Measurements from ENCODE around the gene PIWIL4. TPM values are rescaled to one million over a fixed set of nuclear protein-coding genes. Genes with fewer than 3 reads are reported as not detected.

Gene PIWIL4
- polyA plus RNA-seq, 1 experiment, result 1.0 TPM

DNA sequence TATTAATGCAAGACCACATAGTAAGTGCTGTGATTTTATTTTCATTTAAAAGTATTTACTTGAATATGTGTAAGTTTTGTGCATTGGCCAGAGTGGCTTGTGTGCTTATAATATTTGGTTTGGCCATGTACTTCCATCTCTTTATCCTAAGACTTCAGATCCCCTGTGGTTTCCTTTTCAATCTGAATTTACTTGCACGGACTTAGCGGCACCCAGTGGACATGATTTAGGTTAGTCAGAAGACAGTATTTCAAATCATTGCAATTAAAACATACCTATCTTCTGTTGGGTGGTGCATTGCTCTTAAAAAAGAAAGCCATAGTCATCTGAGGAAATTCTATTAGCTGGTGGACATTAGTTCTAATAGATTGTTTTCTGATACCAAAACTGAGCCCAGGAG lies 30.7 kb downstream of the PIWIL4 start:
- POLR2A ChIA-PET, result no interaction called here

DNA sequence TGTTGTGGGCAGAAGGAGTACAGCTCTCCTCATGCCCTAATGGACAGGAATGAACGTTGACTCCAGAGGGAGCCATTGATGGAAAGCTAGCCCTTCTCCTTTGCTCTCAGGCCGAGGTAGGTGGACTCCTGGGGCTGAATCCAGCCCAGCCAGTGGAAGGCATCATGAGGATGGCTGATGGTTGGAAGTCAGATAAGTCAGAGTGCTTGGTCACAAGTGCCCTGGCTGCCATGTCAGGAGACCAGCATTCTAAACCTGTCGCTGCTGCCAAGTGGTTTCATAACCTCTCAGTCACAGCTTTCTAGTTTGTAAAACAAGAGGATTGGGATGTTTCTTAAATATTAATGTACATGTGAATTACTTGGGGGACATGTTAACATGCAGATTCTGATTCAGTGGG lies 32.3 kb downstream of the PIWIL4 start:
- ChIA-PET CTCF (interaction anchor here (2.4 kb wide), 1 partner anchor 80 kb away, joined by 14 read pairs; no protein-coding TSS in a partner anchor), POLR2A (interaction anchor here (0.6 kb wide), 1 partner anchor 45 kb away, joined by 8 read pairs; no protein-coding TSS in a partner anchor)
- H3K4me3 ChIP-seq (ENCODE audit: low read depth, low read length), result no peak overlapping the region
- H3K27me3 ChIP-seq (ENCODE audit: control insufficient read depth, insufficient read depth, low read length), result no peaks in the 10 kb centered on the region
- no peaks in the 10 kb centered on the region for H3K9me3 ChIP-seq (ENCODE audit: control insufficient read depth, insufficient read depth, low read length)
- no peak for DNase-seq (ENCODE audit: low read depth, low spot score)
- TF ChIP-seq, protein P1, sequence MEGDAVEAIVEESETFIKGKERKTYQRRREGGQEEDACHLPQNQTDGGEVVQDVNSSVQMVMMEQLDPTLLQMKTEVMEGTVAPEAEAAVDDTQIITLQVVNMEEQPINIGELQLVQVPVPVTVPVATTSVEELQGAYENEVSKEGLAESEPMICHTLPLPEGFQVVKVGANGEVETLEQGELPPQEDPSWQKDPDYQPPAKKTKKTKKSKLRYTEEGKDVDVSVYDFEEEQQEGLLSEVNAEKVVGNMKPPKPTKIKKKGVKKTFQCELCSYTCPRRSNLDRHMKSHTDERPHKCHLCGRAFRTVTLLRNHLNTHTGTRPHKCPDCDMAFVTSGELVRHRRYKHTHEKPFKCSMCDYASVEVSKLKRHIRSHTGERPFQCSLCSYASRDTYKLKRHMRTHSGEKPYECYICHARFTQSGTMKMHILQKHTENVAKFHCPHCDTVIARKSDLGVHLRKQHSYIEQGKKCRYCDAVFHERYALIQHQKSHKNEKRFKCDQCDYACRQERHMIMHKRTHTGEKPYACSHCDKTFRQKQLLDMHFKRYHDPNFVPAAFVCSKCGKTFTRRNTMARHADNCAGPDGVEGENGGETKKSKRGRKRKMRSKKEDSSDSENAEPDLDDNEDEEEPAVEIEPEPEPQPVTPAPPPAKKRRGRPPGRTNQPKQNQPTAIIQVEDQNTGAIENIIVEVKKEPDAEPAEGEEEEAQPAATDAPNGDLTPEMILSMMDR (IDR thresholded peaks at IDR 0.05; ENCODE audit: low read depth, low read length), result no peak
- no peak overlapping the region for H3K27ac ChIP-seq (ENCODE audit: low read depth, low read length)

More for the DNA sequence above, 30.7 kb downstream of the PIWIL4 start:
- Histone ChIP-seq H3K4me3 (ENCODE audit: low read depth, low read length) (no peak overlapping the region), H3K27me3 (ENCODE audit: control insufficient read depth, insufficient read depth, low read length) (no peaks in the 10 kb centered on the region), H3K27ac (ENCODE audit: low read depth, low read length) (no peak overlapping the region), H3K9me3 (ENCODE audit: control insufficient read depth, insufficient read depth, low read length) (no peaks in the 10 kb centered on the region)
- TF ChIP-seq, protein P1 (IDR thresholded peaks at IDR 0.05; ENCODE audit: low read depth, low read length), result no peak
- no peak for DNase-seq (ENCODE audit: low read depth, low spot score)
- CTCF ChIA-PET, result interaction anchor here (0.6 to 2.7 kb wide), 5 partner anchors 9 to 82 kb away, joined by 3 to 15 read pairs (median 5); no protein-coding TSS in a partner anchor

DNA sequence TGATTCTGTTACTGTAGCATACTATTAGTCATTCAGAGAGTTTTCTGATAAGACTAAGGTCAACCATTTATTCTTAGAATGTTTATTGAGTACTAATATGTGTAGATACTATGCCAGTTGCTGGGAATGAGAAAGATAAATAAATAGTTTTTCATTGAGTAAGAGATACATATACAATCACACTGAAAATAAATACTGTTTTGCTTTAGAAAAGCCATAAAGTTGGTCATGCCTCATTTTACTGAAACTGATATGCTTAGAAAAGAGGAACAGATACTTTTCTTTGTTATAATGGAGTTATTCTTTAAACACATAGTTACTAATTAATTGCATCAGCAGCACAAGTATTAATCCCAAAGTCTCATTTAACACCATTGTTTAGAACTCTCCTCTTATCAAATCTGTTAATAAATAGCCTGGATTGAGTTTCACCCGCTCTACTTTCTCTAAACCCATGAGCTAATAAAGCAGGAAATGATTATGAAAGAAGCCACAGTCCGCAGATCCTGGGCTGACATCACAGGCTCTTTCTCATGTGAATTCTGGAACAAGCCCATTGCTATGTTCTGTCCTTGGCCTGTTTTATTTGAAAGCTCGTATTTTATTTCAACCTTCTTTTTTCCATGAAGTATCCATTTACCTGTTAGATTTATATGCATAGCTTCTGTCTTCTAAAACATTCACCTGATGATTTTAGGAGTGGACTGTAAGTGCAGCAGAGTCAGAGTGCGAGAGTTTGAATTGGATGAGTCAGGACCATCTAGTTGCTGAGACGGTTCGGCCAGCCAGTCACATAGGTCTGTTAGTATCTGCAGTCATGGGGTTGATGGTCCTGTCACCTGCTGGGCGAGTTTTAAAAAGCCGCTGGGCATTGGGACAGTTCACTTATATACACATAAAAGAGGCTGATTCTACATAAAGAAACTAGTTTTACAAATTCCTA lies 35.5 kb downstream of the PIWIL4 start:
- TF ChIP-seq, protein P1 (IDR thresholded peaks at IDR 0.05; ENCODE audit: low read depth, low read length), result peak; percentile 78
- DNase-seq (ENCODE audit: low read depth, low spot score), result peak; percentile 81
- ChIA-PET POLR2A (interaction anchor here (0.7 kb wide), 1 partner anchor 85 kb away, joined by 3 read pairs; no protein-coding TSS in a partner anchor), CTCF (interaction anchor here (0.6 to 5.1 kb wide), 44 partner anchors 8 to 834 kb away, joined by 3 to 212 read pairs (median 4); partner anchors contain the start of gene C11orf97)
- H3K27ac ChIP-seq (ENCODE audit: low read depth, low read length), result no peak overlapping the region
- no peak overlapping the region for H3K4me3 ChIP-seq (ENCODE audit: low read depth, low read length)
- H3K27me3 ChIP-seq (ENCODE audit: control insufficient read depth, insufficient read depth, low read length), result no peaks in the 10 kb centered on the region
- no peaks in the 10 kb centered on the region for H3K9me3 ChIP-seq (ENCODE audit: control insufficient read depth, insufficient read depth, low read length)

DNA sequence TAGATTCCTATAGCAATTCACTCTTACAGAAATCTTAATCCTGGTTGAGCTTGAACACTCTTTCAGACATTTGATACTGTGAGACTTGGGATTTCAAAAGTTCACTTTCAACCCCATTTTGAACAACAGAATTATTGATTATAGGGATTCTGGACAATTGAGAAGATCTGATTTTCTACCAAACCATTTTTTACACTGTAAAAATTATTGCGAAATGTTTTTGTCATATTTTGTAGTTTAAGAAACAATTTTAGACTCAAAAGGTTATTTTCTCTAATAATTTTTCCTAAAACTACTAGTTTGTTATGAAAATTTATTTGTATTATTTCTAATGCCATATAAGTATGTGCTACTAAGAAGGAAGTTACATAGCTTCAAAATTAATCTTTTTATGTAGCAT lies 36.4 kb downstream of the PIWIL4 start:
- H3K4me3 ChIP-seq (ENCODE audit: low read depth, low read length), result no peak overlapping the region
- DNase-seq (ENCODE audit: low read depth, low spot score), result no peak
- no peaks in the 10 kb centered on the region for H3K9me3 ChIP-seq (ENCODE audit: control insufficient read depth, insufficient read depth, low read length)
- POLR2A ChIA-PET, result no interaction called here
- no peak overlapping the region for H3K27ac ChIP-seq (ENCODE audit: low read depth, low read length)
- TF ChIP-seq, protein P1 (IDR thresholded peaks at IDR 0.05; ENCODE audit: low read depth, low read length), result no peak
- no peaks in the 10 kb centered on the region for H3K27me3 ChIP-seq (ENCODE audit: control insufficient read depth, insufficient read depth, low read length)
- CTCF ChIA-PET, result interaction anchor here (0.7 to 5.1 kb wide), 35 partner anchors 8 to 708 kb away, joined by 3 to 212 read pairs (median 4); partner anchors contain the start of gene C11orf97

DNA sequence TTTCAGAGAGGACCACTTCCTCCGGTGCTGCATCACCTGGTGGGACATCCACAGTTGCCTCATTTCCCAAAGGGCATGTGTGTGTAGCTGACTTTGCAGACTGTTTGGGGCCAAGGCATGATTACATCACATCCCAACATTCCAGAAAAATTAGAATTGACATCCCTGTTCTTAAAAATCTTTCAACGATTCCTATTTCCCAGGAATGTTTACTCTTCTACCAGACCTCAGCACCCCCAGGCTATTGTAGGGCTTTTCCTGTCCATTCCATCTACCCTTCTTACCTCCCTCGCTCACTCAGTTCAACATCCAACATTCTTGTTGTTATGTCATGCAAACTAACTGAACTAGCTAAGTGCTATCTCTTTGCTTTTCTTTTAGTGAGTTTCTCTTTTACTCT lies 37.3 kb downstream of the PIWIL4 start:
- CTCF ChIA-PET, result interaction anchor here (1.3 to 5.1 kb wide), 5 partner anchors 9 to 709 kb away, joined by 4 to 212 read pairs (median 45); no protein-coding TSS in a partner anchor
- no peak overlapping the region for H3K4me3 ChIP-seq (ENCODE audit: low read depth, low read length)
- no peak overlapping the region for H3K27ac ChIP-seq (ENCODE audit: low read depth, low read length)
- H3K9me3 ChIP-seq (ENCODE audit: control insufficient read depth, insufficient read depth, low read length), result no peaks in the 10 kb centered on the region
- no peak for DNase-seq (ENCODE audit: low read depth, low spot score)
- POLR2A ChIA-PET, result no interaction called here
- TF ChIP-seq, protein P1 (IDR thresholded peaks at IDR 0.05; ENCODE audit: low read depth, low read length), result no peak
- H3K27me3 ChIP-seq (ENCODE audit: control insufficient read depth, insufficient read depth, low read length), result no peaks in the 10 kb centered on the region
